A673 (cell line): ENCODE results near the gene ELP5. TPM values are rescaled to one million over a fixed set of nuclear protein-coding genes. Genes with fewer than 3 reads are reported as not detected.

Source experiments
- BruUV-seq: library from RNA; stranded (reverse); fragments of 400-500 nt; replicated peaks from 2 replicates; lab custom pipeline; 2021; lab: Mats Ljungman, UMichigan
- CTCF ChIA-PET: fragments of 300-600 bp; sonication (Branson Sonifier 250); formaldehyde crosslinking; loops from one replicate; lab custom pipeline; 2022; ENCODE audit warnings: antibody characterized with exemption; lab: Charles Lee
- POLR2A ChIA-PET: fragments of 300-600 bp; sonication (Branson Sonifier 250); formaldehyde crosslinking; loops from one replicate; lab custom pipeline; 2022; ENCODE audit warnings: antibody characterized with exemption; ENCODE audit not compliant: low non-redundant PET; lab: Charles Lee
- DNase-seq: peaks from one replicate; pipeline ENCODE4 v3.0.0-alpha.2; 2015; ENCODE audit warnings: low spot score
- H3K27ac ChIP-seq: fragments of 200-600 bp; sonication (generic); 2 replicates; pipeline ENCODE4 v1.5.1; 2016; ENCODE audit warnings: mixed run types, low read depth, mild to moderate bottlenecking, mixed read lengths, antibody characterized with exemption, low read length; ENCODE audit not compliant: poor library complexity, severe bottlenecking
- H3K27me3 ChIP-seq: fragments of 200-600 bp; sonication (generic); replicated peaks from 2 replicates; pipeline ENCODE4 v1.6.1; 2017; ENCODE audit warnings: mixed run types, low read depth, mild to moderate bottlenecking, mixed read lengths, antibody characterized with exemption, low read length; ENCODE audit not compliant: insufficient read depth, poor library complexity
- H3K36me3 ChIP-seq: fragments of 200-600 bp; sonication (generic); 2 replicates; pipeline ENCODE4 v1.6.1; 2016; ENCODE audit warnings: mixed run types, mild to moderate bottlenecking, mixed read lengths, antibody characterized with exemption, low read length; ENCODE audit not compliant: insufficient read depth, poor library complexity, severe bottlenecking
- H3K4me1 ChIP-seq: fragments of 200-600 bp; sonication (generic); 2 replicates; pipeline ENCODE4 v1.6.1; 2017; ENCODE audit warnings: mixed run types, mild to moderate bottlenecking, mixed read lengths, antibody characterized with exemption, low read length; ENCODE audit not compliant: insufficient read depth, poor library complexity, severe bottlenecking
- H3K4me3 ChIP-seq: fragments of 200-600 bp; sonication (generic); 2 replicates; pipeline ENCODE4 v1.5.1; 2016; ENCODE audit warnings: low read depth, mixed run types, mild to moderate bottlenecking, mixed read lengths, low read length; ENCODE audit not compliant: poor library complexity, severe bottlenecking
- H3K9me3 ChIP-seq: fragments of 200-600 bp; sonication (generic); 2 replicates; pipeline ENCODE4 v1.6.1; 2016; ENCODE audit warnings: mixed run types, low read depth, mild to moderate bottlenecking, mixed read lengths, antibody characterized with exemption, low read length; ENCODE audit not compliant: poor library complexity, severe bottlenecking
- CTCF ChIP-seq: fragments of 300-800, 200-600 bp; sonication (generic); conservative IDR thresholded peaks from 2 replicates; pipeline ENCODE4 v1.5.1; 2017; ENCODE audit warnings: low read depth, mild to moderate bottlenecking, antibody characterized with exemption, low read length, moderate library complexity, mixed read lengths
- EZH2 ChIP-seq: fragments of 200-600 bp; sonication (generic); IDR thresholded peaks from 2 replicates; pipeline ENCODE4 v1.6.1; 2017; ENCODE audit warnings: borderline replicate concordance, low read depth, mild to moderate bottlenecking, mixed read lengths, antibody characterized with exemption, low read length; ENCODE audit not compliant: poor library complexity, severe bottlenecking
- intact Hi-C: fragments of 100-400 bp; cut with micrococcal nuclease; formaldehyde crosslinking; loops from one replicate; pipeline ENCODE4 v1.10.0; 2022; ENCODE audit not compliant: unreplicated experiment
- total RNA-seq: library from RNA; stranded (reverse); gene quantifications from 2 replicates; pipeline ENCODE4 v1.2.3, GENCODE V29; 2021

ELP5 gene
- total RNA-seq, 1 experiment from 2014 or later: 128 TPM

GRCh38 chr17:7215652-7216180, 36.3 kb upstream of the ELP5 start:
- POLR2A ChIA-PET: no interaction called here
- no peaks in the 10 kb centered on the region for H3K36me3 ChIP-seq
- no TSS peak for BruUV-seq
- peak overlapping the region; percentile 79 for H3K27ac ChIP-seq
- no peaks in the 10 kb centered on the region for H3K9me3 ChIP-seq
- no peaks in the 10 kb centered on the region for H3K27me3 ChIP-seq
- peak overlapping the region; percentile 73 for H3K4me3 ChIP-seq
- H3K4me1 ChIP-seq: peaks cover 51% of the 10 kb centered on the region
- TF ChIP-seq CTCF (no peak), EZH2 (no peak)
- peak; percentile 54 for DNase-seq
- intact Hi-C loops: no loop called here
- CTCF ChIA-PET: interaction anchor here (0.6 kb wide), 1 partner anchor 80 kb away, joined by 3 read pairs; no protein-coding TSS in a partner anchor

- CTCF ChIA-PET: interaction anchor here (0.6 kb wide), 1 partner anchor 81 kb away, joined by 3 read pairs; no protein-coding TSS in a partner anchor
- H3K36me3 ChIP-seq: peaks cover 5% of the 10 kb centered on the region
- TF ChIP-seq EZH2 (no peak), CTCF (no peak)
- no peaks in the 10 kb centered on the region for H3K27me3 ChIP-seq
- DNase-seq: peak; percentile 15
- intact Hi-C loops: no loop called here
- H3K4me1 ChIP-seq: peaks cover 51% of the 10 kb centered on the region
- TSS peak; percentile 49 for BruUV-seq
- H3K27ac ChIP-seq: peak overlapping the region; percentile 77
- POLR2A ChIA-PET: no interaction called here
- H3K9me3 ChIP-seq: no peaks in the 10 kb centered on the region
- peak overlapping the region; percentile 73 for H3K4me3 ChIP-seq
These were observed 35.5 kb upstream of the ELP5 start for GRCh38 chr17:7216242-7217112.

GRCh38 chr17:7217113-7217987, 34.7 kb upstream of the ELP5 start:
- Histone ChIP-seq H3K9me3 (no peaks in the 10 kb centered on the region), H3K27ac (peak overlapping the region; percentile 93), H3K4me3 (peak overlapping the region; percentile 73), H3K4me1 (peaks cover 46% of the 10 kb centered on the region), H3K27me3 (no peaks in the 10 kb centered on the region), H3K36me3 (peaks cover 14% of the 10 kb centered on the region)
- peak; percentile 93 for DNase-seq
- ChIA-PET POLR2A (interaction anchor here (0.5 to 0.6 kb wide), 4 partner anchors 117 to 324 kb away, joined by 3 to 15 read pairs (median 3); no protein-coding TSS in a partner anchor), CTCF (no interaction called here)
- intact Hi-C loops: no loop called here
- BruUV-seq: no TSS peak
- TF ChIP-seq EZH2 (no peak), CTCF (no peak)
